HG03457 (cell line): ENCODE data around the gene DDX20.

Experiments
- ATAC-seq: cut with Tn5 transposase; IDR thresholded peaks from one replicate; pipeline ENCODE4 v1.9.1; 2021; ENCODE audit warnings: moderate number of reproducible peaks; ENCODE audit not compliant: unreplicated experiment

The DDX20 gene

GRCh38 chr1:111746614-111746999 lies 9.1 kb upstream of the DDX20 start:
- ATAC-seq = no peak

- ATAC-seq = no peak
Measured at GRCh38 chr1:111747282-111747734, 8.4 kb upstream of the DDX20 start.

GRCh38 chr1:111747947-111748346 lies 7.8 kb upstream of the DDX20 start:
- ATAC-seq = no peak

DNA sequence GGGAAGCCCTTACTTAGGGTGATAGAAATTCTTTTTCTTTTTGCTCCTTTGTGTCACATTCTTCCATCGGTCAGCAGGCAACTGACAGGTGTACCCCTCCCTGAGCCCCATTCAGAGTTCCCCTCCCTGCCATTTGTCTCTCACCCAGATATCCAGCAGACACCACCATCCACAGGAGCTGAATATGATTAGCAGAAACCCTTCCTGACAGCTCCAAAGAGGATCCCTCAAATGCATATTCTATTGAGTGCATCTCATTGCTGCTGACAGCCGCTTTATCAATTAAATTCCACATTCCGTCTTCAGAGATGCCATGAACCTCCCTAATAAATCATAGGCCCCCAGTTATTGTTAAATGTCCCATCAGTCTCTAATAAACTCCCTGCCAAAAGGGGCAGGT lies 6.1 kb upstream of the DDX20 start:
- no peak for ATAC-seq

- ATAC-seq = no peak
Measured at GRCh38 chr1:111750856-111751255, 4.8 kb upstream of the DDX20 start.

DNA sequence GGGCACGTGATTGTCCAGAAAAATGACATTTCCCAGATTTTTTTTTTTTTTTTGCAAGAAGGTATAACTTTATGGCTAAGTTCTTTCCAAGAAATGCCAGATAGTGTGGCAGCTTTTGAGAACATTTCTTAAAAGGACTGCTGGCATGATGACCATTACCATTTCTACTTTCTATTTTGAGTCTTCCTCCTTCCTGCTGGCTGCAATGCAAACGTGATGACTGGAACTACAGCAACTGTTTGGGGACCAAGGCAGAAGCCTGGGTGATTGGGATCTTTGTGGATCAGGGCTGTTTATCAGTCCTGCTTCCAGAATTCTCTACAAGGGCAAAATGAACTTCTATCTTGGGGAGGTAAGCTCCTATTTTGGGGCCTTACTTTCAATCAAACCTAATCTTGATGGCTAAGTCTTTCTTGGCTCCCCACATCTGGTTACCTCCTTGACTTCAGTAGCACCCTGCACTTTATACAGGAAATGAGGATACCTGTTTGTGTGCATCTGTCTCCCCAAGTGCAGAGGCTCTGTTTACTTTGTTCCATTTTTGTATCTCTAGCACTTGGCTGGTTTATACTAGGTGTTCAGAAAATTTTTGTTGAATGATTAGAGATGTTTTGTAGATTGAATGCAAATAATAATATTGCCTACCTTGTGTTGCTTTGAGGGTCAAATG lies 3.7 kb upstream of the DDX20 start:
- ATAC-seq = no peak

GRCh38 chr1:111754984-111755330 lies 744 bp upstream of the DDX20 start:
- ATAC-seq = no peak

DNA sequence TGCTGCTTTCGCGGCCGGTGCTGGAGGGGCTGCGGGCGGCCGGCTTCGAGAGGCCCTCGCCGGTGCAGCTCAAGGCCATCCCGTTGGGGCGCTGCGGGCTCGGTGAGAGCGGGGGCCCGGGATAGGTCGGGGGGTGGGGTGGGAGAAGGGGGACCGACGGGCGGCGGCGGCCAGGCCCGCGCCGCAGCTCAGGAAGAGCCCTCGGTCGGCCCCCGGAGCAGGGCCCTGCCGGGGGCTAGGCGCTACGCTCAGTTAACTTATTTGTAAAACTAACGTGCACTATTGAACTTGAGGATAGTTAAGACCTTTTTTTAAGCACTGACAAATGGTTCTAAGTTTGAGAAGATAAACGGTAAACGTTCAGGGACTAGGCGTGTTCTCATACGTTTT lies 418 bp downstream of the DDX20 start:
- no peak for ATAC-seq

- no peak for ATAC-seq
Measured at GRCh38 chr1:111758373-111758772, 2.7 kb downstream of the DDX20 start.

GRCh38 chr1:111761717-111762116 lies 6.0 kb downstream of the DDX20 start:
- no peak for ATAC-seq

DNA sequence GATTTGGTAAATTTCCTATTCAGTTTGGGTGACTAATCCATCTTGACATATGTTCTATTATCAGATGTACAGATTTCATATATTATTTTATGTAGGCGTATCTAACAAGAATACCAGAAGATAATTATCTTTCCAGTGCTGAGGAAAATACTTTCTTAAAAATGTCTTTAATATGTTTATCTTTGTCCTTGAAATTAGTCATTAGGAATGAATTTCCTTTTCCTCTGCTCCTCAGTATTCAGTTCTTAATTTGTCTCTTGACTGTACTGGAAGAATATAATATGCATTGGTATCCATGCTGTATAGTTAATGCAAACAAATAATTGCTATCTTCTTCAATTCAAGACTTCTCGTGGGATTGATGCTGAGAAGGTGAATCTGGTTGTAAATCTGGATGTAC lies 6.6 kb downstream of the DDX20 start:
- ATAC-seq = no peak

DNA sequence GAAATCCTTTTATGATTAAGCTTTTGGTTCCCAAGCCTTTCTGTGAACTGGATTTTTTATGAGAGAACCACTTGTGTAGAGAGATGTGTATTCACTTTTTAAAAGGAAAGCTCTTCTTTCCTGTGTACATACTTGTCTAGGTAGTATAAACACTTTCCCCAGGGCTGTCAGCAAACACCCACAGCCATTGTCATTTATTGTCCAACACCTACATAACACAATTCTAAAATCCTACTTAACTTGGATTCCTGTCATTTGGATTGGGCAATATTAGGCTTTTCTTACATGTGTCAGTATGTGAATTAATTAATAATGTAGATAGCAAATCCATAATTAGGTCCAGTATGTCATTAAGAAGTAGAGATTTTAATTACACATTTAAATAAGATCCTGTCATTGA lies 12.3 kb downstream of the DDX20 start:
- no peak for ATAC-seq

- ATAC-seq = no peak
Measured at GRCh38 chr1:111768625-111769024, 12.9 kb downstream of the DDX20 start.

DNA sequence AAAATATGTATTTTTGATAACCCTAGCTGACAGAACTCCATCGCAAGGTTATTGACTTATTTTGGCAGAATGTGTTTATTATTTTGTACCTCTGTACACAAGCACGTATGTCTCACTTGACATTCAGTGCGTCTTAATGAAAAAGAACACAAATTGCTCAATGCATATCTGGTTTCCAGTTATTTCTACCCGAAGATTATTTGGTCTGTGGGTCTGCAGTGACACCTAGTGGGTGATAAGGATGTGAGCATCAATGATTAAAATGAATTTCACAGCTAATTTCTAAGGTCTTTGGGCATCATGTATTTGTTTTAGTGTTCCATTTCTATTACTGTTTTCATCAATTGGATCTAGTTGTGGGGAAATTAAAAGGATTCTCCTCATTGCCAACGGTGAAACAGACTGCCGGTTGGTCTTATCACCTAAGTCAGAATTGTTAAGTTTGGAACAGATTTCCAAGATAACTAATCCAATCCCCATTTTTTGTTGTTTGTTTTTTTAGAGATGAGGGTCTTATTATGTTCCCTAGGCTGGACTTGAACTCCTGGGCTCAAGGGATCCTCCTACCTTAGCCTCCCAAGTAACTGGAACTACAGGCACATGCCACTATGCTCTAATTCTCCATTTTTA lies 13.9 kb downstream of the DDX20 start:
- no peak for ATAC-seq

DNA sequence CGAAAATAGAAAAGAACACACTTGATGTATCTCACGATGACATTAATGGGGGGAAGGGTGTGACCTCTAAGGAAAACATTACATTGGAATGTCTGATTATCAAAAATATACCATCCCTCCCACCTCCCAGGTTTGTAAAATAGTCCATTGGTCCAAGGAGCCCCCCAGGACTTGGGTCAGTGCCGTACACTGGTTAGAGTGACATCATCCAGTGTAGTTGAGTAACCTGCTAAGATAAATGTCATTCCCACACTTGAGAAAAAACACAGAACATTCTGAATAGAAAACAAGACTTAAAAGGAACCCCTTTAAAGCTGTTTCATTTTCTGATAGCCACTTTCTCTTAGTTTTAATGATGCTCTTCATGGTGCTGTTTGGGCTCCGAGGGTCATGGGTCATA lies 15.2 kb downstream of the DDX20 start:
- ATAC-seq = no peak

- no peak for ATAC-seq
Measured at GRCh38 chr1:111775966-111776365, 20.3 kb downstream of the DDX20 start.

DNA sequence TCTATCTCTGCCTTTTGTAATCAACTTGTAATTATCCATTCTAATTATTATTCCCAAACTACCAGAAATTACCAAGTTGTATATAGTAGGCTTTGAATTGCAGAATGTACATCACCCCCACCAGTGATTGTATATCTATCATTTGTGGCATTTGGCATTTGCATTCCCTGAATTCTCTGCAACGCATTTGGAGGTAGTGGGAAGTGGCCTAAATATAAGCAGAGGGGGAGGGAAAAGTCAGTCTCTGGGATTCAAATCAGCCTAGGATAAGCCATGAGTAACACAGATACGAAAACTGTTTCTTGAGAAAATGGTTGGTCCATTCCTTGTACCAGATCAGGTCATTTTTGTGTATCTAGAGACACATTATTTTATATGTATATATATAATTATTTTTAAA lies 20.7 kb downstream of the DDX20 start:
- ATAC-seq = no peak

DNA sequence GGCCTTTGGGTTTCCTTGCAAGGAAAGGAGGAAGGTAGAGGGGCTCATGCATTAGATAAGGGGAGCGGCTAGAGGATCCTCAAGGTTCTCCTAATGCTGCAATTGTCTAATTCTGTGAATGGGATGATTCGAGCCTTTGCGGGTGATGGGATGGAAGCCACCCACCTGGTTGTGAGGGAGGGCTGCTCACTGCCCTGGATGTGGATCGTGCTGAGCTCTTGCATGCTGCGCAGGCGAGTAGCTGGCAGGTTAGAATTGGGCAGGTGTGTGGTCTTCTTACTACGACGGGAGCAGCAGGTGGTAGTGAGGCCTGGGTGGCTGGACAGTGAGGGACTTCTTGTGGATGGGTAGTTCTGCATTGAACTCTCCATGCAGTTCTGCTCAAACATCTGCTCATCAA lies 21.2 kb downstream of the DDX20 start:
- ATAC-seq = no peak

DNA sequence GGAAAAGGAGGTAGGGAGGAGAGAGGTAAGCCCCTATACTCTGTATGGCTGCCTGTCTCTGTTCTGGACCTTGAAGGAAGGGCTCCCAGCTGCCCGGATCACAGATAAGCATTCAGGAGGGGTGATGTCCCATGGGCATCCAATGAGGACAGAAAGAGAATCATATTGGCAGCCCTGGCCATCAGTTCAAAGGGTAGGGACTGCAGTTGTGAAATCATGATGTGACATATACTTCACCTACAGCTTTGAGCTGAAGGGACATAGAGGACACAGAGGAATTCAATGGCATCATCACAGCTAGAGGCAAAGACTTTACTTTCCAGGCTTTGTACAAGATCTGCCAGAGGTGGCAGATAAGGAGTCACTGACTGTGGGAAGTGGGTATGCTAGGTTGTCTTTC lies 21.6 kb downstream of the DDX20 start:
- no peak for ATAC-seq

GRCh38 chr1:111778066-111778465 lies 22.4 kb downstream of the DDX20 start:
- no peak for ATAC-seq

DNA sequence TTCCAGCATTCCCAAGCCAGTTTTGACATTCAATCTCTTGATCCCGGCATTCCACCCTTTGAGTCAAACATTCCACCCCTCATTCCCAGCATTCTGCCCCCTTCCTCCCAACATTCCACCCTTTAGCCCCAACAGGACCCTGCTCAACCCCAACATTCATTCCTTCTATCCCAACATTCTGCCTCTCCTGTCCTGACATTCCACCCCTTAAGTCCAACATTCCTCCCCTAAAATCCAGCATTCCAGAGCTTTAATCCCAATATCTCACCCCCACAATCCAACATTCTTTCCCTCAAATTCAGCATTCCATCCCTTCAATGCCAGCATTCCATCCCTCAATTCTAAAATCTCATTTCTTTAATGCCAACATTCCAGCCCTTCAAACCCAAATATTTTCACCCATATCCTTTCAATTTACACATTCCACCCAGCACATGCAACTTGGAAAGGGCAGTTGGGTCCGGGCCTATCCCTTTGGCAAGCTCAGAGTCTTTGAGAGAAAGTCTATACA lies 22.9 kb downstream of the DDX20 start:
- ATAC-seq = no peak

GRCh38 chr1:111779546-111779945 lies 23.8 kb downstream of the DDX20 start:
- no peak for ATAC-seq
